SK-N-MC (cell line): ENCODE measurements around the gene KCNH2.

Source experiments
- EZH2 ChIP-seq: fragments of 200-600 bp; sonication (generic); IDR thresholded peaks from one replicate; pipeline ENCODE4 v1.6.1; 2017; ENCODE audit warnings: antibody characterized with exemption
- POLR2AphosphoS5 ChIP-seq: IDR thresholded peaks from 2 replicates; pipeline ENCODE4 v1.6.1; 2012; ENCODE audit warnings: mild to moderate bottlenecking, low read depth, low read length, borderline replicate concordance

DNA sequence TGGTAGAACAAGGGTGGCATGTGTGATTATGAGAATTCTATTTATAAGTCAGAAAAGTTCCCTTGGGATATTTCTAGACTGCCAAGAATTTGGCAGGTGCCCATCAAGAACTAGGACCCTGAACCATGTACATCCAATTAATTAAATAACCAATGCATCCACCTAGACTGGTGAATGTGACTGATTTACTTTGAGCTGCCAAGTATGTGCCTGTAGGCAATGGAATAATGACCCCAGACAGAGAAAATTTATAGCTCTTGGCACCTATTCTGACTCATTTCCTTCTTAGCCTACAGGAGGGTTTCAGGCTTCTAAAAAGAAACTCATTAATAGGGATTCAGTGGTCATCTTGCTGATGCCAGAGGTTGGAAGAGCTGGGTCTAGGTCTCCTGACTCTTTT lies 54.9 kb downstream of the KCNH2 start:
- no peak for TF ChIP-seq POLR2AphosphoS5
- no peak for TF ChIP-seq EZH2
